Panc1 (cell line): ENCODE results near the gene FEZF2. TPM values are rescaled to one million over a fixed set of nuclear protein-coding genes. Genes with fewer than 3 reads are reported as not detected.

Experiments used
- ATAC-seq: fragments of 200-7000 bp; cut with Tn5 transposase; 2 replicates; pipeline ENCODE4 v1.9.1; 2020; ENCODE audit warnings: mild to moderate bottlenecking, moderate library complexity
- BruUV-seq: library from RNA; stranded (reverse); fragments of 400-500 nt; replicated peaks from 2 replicates; lab custom pipeline; 2021; lab: Mats Ljungman, UMichigan
- CTCF ChIA-PET: fragments of 300-600 bp; sonication (Branson Sonifier 250); formaldehyde crosslinking; loops from one replicate; lab custom pipeline; 2022; ENCODE audit warnings: antibody characterized with exemption; lab: Charles Lee
- POLR2A ChIA-PET: fragments of 300-600 bp; sonication (Branson Sonifier 250); formaldehyde crosslinking; loops from one replicate; lab custom pipeline; 2022; ENCODE audit warnings: antibody characterized with exemption; lab: Charles Lee
- DNase-seq: peaks from one replicate; pipeline ENCODE4 v3.0.0-alpha.2; 2010; ENCODE audit warnings: low read depth, low spot score
- H3K27ac ChIP-seq: 2 replicates; pipeline ENCODE4 v1.5.1; 2011; ENCODE audit warnings: mild to moderate bottlenecking, low read length, inconsistent platforms
- H3K27me3 ChIP-seq: fragments of 200-500 bp; sonication (Bioruptor generic); 2 replicates; pipeline ENCODE4 v1.6.0; 2014; ENCODE audit warnings: low read length, inconsistent platforms; ENCODE audit not compliant: control insufficient read depth, insufficient read depth
- H3K36me3 ChIP-seq: fragments of 200-500 bp; sonication (Bioruptor generic); 2 replicates; pipeline ENCODE4 v1.5.1; 2014; ENCODE audit warnings: inconsistent platforms, mild to moderate bottlenecking, low read length, moderate library complexity; ENCODE audit not compliant: control insufficient read depth, insufficient read depth
- H3K4me1 ChIP-seq: 2 replicates; pipeline ENCODE4 v1.5.1; 2011; ENCODE audit warnings: inconsistent platforms, mild to moderate bottlenecking, low read length, moderate library complexity; ENCODE audit not compliant: control insufficient read depth, insufficient read depth
- H3K4me3 ChIP-seq, 2 experiments: 2 replicates each; pipeline ENCODE4 v1.5.1; 2011 to 2012; ENCODE audit warnings: low read depth in 2 of 2, low read length in 2 of 2, mild to moderate bottlenecking in 2 of 2, inconsistent platforms in 1 of 2, moderate library complexity in 1 of 2
- H3K9me3 ChIP-seq: fragments of 200-500 bp; sonication (Bioruptor generic); 2 replicates; pipeline ENCODE4 v1.5.1; 2014; ENCODE audit warnings: low read depth, mild to moderate bottlenecking, inconsistent platforms, low read length, moderate library complexity; ENCODE audit not compliant: control insufficient read depth, insufficient read depth
- POLR2AphosphoS5 ChIP-seq: IDR thresholded peaks from 2 replicates; pipeline ENCODE4 v1.6.1; 2012; ENCODE audit warnings: mild to moderate bottlenecking, low read depth, low read length, moderate library complexity
- SIN3A ChIP-seq: IDR thresholded peaks from 2 replicates; pipeline ENCODE4 v1.6.1; 2012; ENCODE audit warnings: low read depth, mild to moderate bottlenecking, low read length, moderate library complexity, borderline replicate concordance; ENCODE audit not compliant: insufficient read depth
- TCF7L2 ChIP-seq: IDR thresholded peaks from 2 replicates; pipeline ENCODE4 v1.6.1; 2011; ENCODE audit warnings: mild to moderate bottlenecking, low read depth, low read length, inconsistent platforms
- in situ Hi-C: cut with HindIII; loops from 2 replicates; pipeline ENCODE4 v1.10.0; 2016; ENCODE audit warnings: low sequenced_read_pairs, low pct_unique_long_range_greater_than_20kb
- intact Hi-C: fragments of 100-400 bp; cut with micrococcal nuclease; formaldehyde crosslinking; loops from one replicate; pipeline ENCODE4 v1.10.0; 2022; ENCODE audit not compliant: unreplicated experiment
- total RNA-seq: library from RNA; stranded (reverse); gene quantifications from one replicate; pipeline ENCODE4 v1.2.1, GENCODE V29; 2021; ENCODE audit not compliant: unreplicated experiment
- TF ChIP-seq, protein P1 (sequence below), 2 experiments: IDR thresholded peaks; 2 replicates each; pipeline ENCODE4 v1.6.1; 2011 to 2012; ENCODE audit warnings: low read depth in 2 of 2, control low read depth in 1 of 2, low read length in 1 of 2, mild to moderate bottlenecking in 1 of 2, moderate library complexity in 1 of 2; ENCODE audit not compliant: insufficient read depth in 1 of 2
- TF ChIP-seq, protein P2 (sequence below): fragments of 450-650 bp; IDR thresholded peaks from 2 replicates; pipeline ENCODE4 v1.5.1; 2017; ENCODE audit warnings: mild to moderate bottlenecking

Gene FEZF2
- total RNA-seq, 1 experiment from 2014 or later, result not detected

DNA sequence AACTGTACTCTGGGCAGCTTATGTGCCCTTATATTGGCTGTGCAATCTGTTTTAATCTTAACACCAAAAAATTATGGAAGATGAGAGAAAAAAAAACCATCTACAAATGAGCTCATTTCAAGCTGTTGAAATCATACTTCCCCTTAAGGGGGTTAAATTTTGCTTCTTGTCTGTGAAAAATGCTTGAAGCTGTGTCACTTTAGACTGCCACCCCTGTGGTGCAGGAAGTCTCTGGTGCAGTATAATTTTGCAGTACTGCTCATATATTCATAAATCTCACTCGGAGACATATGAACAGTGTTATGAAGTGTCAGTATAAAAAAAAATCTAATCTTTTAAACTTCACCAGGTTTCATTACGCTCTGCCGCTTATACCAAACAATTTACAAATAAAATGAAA lies 30.4 kb upstream of the FEZF2 start:
- ATAC-seq, result no peak
- DNase-seq, result no peak
- CTCF ChIA-PET, result no interaction called here

DNA sequence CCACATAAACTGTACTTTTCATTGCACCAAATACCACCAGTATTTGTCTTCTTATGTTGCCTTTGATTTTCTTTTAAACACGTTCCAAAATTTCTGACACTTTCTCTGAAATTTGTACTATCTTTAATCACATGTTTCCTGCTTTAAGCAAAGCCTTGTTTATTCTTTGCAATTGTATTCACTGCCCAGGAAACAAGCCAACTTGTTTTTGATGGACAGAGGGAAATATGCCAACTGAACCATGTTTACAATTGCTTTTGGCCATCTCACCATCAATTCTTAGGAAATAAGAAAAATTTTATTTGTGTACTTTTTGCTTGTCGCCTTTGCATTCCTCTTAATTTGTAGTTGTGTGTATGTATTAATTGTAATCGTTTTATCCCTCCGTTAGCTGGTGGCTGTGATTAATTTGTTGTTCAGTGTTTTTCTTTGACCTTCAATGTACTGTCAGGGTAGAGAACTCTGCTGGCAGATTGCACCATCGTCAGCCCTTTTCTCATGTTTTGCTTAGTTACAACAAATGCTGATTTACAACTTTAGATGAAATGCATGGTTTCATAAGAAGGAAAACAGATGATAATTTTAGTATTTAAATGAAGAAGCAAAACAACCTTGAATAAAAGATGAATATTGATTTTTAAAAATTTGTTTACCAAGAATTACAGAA lies 19.4 kb upstream of the FEZF2 start:
- CTCF ChIA-PET, result no interaction called here

More for the DNA sequence above, 30.4 kb upstream of the FEZF2 start:
- Histone ChIP-seq H3K9me3 (no peaks in the 10 kb centered on the region), H3K4me3 (no peak overlapping the region), H3K27ac (no peak overlapping the region), H3K4me1 (no peaks in the 10 kb centered on the region), H3K36me3 (no peaks in the 10 kb centered on the region), H3K27me3 (no peaks in the 10 kb centered on the region)
- POLR2A ChIA-PET, result no interaction called here
- intact Hi-C loops (no loop called here), in situ Hi-C loops (no loop called here)
- BruUV-seq, result no TSS peak
- TF ChIP-seq TCF7L2 (no peak), POLR2AphosphoS5 (no peak), SIN3A (no peak)
- TF ChIP-seq, protein P1, sequence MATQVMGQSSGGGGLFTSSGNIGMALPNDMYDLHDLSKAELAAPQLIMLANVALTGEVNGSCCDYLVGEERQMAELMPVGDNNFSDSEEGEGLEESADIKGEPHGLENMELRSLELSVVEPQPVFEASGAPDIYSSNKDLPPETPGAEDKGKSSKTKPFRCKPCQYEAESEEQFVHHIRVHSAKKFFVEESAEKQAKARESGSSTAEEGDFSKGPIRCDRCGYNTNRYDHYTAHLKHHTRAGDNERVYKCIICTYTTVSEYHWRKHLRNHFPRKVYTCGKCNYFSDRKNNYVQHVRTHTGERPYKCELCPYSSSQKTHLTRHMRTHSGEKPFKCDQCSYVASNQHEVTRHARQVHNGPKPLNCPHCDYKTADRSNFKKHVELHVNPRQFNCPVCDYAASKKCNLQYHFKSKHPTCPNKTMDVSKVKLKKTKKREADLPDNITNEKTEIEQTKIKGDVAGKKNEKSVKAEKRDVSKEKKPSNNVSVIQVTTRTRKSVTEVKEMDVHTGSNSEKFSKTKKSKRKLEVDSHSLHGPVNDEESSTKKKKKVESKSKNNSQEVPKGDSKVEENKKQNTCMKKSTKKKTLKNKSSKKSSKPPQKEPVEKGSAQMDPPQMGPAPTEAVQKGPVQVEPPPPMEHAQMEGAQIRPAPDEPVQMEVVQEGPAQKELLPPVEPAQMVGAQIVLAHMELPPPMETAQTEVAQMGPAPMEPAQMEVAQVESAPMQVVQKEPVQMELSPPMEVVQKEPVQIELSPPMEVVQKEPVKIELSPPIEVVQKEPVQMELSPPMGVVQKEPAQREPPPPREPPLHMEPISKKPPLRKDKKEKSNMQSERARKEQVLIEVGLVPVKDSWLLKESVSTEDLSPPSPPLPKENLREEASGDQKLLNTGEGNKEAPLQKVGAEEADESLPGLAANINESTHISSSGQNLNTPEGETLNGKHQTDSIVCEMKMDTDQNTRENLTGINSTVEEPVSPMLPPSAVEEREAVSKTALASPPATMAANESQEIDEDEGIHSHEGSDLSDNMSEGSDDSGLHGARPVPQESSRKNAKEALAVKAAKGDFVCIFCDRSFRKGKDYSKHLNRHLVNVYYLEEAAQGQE (IDR thresholded peaks at IDR 0.05; ENCODE audit: insufficient read depth in 1 of 2, low read depth in 2 of 2, low read length in 1 of 2), result no peak
- TF ChIP-seq, protein P2, sequence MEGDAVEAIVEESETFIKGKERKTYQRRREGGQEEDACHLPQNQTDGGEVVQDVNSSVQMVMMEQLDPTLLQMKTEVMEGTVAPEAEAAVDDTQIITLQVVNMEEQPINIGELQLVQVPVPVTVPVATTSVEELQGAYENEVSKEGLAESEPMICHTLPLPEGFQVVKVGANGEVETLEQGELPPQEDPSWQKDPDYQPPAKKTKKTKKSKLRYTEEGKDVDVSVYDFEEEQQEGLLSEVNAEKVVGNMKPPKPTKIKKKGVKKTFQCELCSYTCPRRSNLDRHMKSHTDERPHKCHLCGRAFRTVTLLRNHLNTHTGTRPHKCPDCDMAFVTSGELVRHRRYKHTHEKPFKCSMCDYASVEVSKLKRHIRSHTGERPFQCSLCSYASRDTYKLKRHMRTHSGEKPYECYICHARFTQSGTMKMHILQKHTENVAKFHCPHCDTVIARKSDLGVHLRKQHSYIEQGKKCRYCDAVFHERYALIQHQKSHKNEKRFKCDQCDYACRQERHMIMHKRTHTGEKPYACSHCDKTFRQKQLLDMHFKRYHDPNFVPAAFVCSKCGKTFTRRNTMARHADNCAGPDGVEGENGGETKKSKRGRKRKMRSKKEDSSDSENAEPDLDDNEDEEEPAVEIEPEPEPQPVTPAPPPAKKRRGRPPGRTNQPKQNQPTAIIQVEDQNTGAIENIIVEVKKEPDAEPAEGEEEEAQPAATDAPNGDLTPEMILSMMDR, result no peak

More for the DNA sequence above, 19.4 kb upstream of the FEZF2 start:
- Histone ChIP-seq H3K27ac (no peak overlapping the region), H3K27me3 (no peaks in the 10 kb centered on the region; the same call in 1 of the 2 replicates), H3K9me3 (no peaks in the 10 kb centered on the region), H3K4me3 (no peak overlapping the region), H3K4me1 (no peaks in the 10 kb centered on the region), H3K36me3 (no peaks in the 10 kb centered on the region)
- no TSS peak for BruUV-seq
- no peak for ATAC-seq
- intact Hi-C loops, result no loop called here
- in situ Hi-C loops, result no loop called here
- POLR2A ChIA-PET, result no interaction called here
- TF ChIP-seq, protein P2, result no peak
- TF ChIP-seq SIN3A (no peak), TCF7L2 (no peak), POLR2AphosphoS5 (no peak)
- TF ChIP-seq, protein P1 (IDR thresholded peaks at IDR 0.05; ENCODE audit: insufficient read depth in 1 of 2, low read depth in 2 of 2, low read length in 1 of 2), result no peak
- DNase-seq, result no peak
